ENCODE data around the gene CRYZ.
"Not testable (repeated sequence)": the region's sequence is repeated elsewhere in the genome, so short reads cannot be mapped to it uniquely, and the experiment has no call there.

CRYZ gene

DNA sequence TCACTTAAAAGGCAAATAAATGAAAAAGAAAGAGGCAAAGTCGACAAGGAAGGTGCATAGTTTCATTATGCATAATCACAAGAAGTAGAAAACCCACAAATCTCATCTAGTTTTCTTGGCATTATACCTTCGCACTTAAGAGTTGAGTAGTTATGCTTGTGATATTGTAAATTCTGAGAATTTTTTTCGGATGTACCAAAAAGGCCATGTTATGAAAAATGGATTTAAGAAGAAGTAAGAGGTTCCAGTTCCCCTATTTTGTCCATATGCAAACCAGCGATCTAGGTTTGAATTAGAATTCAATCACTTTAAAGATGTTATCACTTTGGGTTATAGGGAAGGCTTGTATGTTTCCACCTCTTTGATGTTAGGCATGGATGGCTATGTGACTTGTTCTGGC lies 51.4 kb downstream of the CRYZ start:
- no peak for DNase-seq (ENCODE audit: low read depth in 2 of 2)

DNA sequence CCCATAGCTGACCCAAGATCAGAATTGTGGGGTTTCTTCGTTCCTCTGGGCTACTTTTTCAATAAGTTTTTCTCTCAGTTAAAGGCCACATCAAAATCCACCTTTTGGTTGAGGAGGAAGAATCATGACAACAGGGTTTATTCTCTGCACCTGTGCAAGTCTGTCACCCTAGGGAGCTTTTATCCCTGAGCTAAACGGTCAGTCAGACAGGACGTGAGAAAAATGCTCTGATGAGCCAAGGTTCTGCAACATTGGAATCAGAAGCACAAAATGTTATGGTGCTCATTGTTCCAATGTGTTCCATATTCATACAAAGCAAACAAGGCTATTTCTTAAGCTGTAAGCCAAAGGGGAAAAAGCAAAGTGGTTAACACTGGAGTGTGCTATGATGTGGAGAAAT lies 51.8 kb downstream of the CRYZ start:
- no peak for DNase-seq (ENCODE audit: low read depth in 2 of 2)

DNA sequence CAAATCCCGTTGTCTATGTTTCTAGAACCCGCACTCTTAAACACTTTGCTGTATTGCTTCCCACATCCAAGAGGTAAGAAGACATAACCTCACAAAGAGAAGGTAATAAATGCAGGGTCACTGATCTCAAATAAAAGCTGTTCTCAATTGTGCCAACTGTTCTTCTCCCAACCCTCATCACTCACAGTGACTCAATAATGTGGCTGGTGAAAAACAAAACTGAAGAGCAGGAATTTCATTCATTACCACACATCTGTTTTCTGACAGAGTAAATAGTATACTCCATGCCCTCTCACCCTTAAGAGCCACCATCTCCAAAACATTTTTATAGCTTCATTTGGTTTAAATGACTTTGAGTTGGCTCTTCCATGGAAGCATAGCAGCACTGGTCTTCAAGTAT lies 53.0 kb downstream of the CRYZ start:
- DNase-seq (ENCODE audit: low read depth in 2 of 2) = no peak

DNA sequence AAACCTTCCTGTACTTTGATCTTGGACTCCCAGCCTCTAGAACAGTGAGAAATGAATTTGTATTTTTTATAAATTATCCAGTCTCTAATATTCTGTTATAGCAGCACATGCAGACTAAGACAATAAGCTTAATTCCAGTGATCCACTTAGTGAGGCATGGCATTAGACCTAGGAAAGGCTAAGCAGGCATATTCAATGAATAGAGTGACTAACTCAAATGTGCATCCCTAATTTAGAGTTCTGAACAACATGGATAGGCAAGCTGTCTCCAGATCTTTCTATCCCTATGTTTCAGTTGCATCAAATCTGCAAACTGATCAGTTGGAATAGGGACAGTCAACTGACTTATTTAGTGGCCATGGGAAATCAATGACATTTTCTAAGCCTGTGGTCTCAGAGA lies 54.9 kb downstream of the CRYZ start:
- no peak for DNase-seq (ENCODE audit: low read depth in 2 of 2)

DNA sequence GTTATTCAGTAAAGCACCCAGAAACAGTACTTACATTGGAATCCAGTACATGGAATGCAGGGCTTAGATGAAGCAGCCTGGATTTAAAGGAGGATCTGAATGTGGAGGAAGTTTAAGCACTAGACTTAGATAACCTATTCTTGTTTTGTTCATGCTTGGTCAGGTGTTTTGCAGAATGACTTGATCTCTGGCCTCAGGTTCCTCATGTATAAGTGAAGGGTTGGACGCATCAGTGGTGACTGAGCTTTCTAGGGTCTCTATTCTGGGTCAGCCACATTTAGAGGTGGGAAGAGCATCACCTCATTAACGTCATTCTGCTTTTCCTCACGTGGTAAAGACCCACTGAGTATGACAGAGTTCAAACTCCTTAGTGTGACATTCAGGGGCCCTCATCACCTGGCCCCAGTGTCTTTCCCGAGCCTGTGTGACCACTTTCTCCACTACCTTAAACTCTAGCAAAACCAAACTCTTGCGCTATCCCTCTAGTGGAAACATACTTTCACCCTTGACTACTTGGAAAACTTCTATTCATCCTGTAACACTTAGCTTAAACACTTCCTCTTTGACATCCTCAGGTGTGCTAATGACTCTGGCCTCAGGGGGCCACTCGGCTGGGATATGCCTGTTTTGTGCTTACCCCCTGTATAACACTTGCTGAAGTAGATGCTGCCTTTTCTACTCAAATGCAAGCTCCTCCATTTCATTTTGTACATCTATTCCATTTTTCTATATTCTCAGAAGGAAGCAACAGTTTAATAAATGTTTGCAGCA lies 58.4 kb downstream of the CRYZ start:
- DNase-seq (ENCODE audit: low read depth in 2 of 2) = no peak

DNA sequence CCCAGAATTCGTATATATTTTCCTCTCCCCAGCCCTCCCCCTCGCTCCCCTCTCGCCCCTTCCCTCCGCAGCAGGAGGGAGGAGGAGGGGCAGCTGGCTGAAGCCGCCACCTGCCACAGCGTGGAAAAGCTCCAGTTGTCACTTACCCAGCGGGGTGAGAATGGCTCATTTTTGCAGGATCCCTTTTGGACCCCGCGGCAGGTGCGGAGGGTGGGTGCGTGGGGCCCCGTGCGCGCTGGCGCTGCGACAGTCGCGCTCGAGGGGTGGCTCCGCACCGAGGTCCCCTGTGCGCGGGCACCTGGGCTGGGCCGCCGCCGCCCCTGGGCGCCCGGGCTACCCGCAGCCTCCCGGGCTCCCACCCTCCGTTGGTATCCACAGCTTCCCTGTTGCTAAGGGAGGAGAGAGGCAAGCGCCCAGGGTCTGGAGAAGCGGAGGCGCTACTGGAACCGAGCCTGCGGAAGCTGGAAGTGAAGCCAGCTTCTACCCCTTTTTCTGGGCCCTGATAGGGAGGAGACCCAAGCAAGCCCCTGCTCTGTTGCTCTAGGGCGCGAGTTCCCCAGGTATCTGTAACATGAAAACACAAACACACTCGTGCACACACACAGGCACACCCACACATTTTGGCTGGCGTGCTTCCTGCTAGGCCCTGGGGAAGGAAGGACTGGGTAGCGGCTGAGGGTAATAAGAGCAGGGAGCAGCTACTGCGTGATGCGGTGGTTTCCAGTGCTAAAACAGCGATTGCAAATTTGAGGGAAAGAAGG lies 59.3 kb downstream of the CRYZ start, which contains the start of gene ERICH3:
Gene ERICH3, minus strand, starts transcription at position 442 of the 761 bp plus-strand sequence. Its CDS starts 273 bp downstream, at position 169.
- no peak for DNase-seq (ENCODE audit: low read depth in 2 of 2)

DNA sequence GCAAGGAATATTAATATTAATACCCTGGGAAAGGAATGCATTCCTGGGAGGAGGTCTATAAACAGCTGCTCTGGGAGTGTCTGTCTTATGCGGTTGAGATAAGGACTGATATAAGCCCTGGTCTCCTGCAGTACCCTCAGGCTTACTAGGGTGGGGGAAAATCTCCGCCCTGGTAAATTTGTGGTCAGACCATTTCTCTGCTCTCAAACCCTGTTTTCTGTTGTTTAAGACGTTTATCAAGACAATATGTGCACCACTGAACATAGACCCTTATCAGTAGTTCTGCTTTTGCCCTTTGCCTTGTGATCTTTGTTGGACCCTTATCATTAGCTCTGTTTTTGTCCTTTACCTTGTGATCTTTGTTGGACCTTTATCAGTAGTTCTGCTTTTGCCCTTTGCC lies 62.0 kb downstream of the CRYZ start:
- DNase-seq (ENCODE audit: low read depth in 2 of 2) = not testable (repeated sequence)

All from stimulated activated CD8-positive, alpha-beta memory T cell treated with anti-CD3 and anti-CD28 coated beads, Interleukin-2, amount 100 ng/mL, for 48 hours (primary cell).